Measurements from ENCODE around the gene GMEB2. TPM values are rescaled to one million over a fixed set of nuclear protein-coding genes. Genes with fewer than 3 reads are reported as not detected.
A peak's percentile ranks its signal among the peaks of the same experiment; 100 is the strongest.

Gene GMEB2
- total RNA-seq, 1 experiment from 2014 or later, result 8.4 TPM

GRCh38 chr20:63579017-63579694 is 47.7 kb downstream of the GMEB2 start:
- DNase-seq, result no peak
- Histone ChIP-seq H3K36me3 (ENCODE audit: insufficient read depth, low read length) (no peaks in the 10 kb centered on the region), H2AFZ (ENCODE audit: low read length) (no peak overlapping the region)

GRCh38 chr20:63578224-63579016 is 48.5 kb downstream of the GMEB2 start:
- Histone ChIP-seq H3K27ac (ENCODE audit: low read length) (no peak overlapping the region), H3K27me3 (ENCODE audit: low read length) (no peaks in the 10 kb centered on the region), H3K4me3 (ENCODE audit: low read length) (no peak overlapping the region), H3K9ac (ENCODE audit: low read length) (no peak overlapping the region), H3K79me2 (ENCODE audit: low read length) (no peaks in the 10 kb centered on the region), H3K4me2 (ENCODE audit: low read depth, low read length, poor library complexity, severe bottlenecking) (no peak overlapping the region), H3K9me3 (ENCODE audit: low read length) (no peaks in the 10 kb centered on the region), H3K4me1 (ENCODE audit: low read length) (peaks cover 7% of the 10 kb centered on the region), H3K36me3 (ENCODE audit: insufficient read depth, low read length) (no peaks in the 10 kb centered on the region), H4K20me1 (ENCODE audit: insufficient read depth, low read depth, low read length) (peaks cover 11% of the 10 kb centered on the region; the same call in 1 of the 2 replicates), H3K9me2 (replicated peaks; ENCODE audit: insufficient read depth, low read length) (no peaks in the 10 kb centered on the region), H2AFZ (ENCODE audit: low read length) (no peak overlapping the region)
- DNase-seq, result no peak

More at GRCh38 chr20:63579017-63579694, 47.7 kb downstream of the GMEB2 start:
- H3K9me3 ChIP-seq (ENCODE audit: low read length), result no peaks in the 10 kb centered on the region
- peaks cover 9% of the 10 kb centered on the region; the same call in 1 of the 2 replicates for H4K20me1 ChIP-seq (ENCODE audit: insufficient read depth, low read depth, low read length)
- H3K4me2 ChIP-seq (ENCODE audit: low read depth, low read length, poor library complexity, severe bottlenecking), result no peak overlapping the region
- H3K4me1 ChIP-seq (ENCODE audit: low read length), result peaks cover 5% of the 10 kb centered on the region
- no peaks in the 10 kb centered on the region for H3K9me2 ChIP-seq (replicated peaks; ENCODE audit: insufficient read depth, low read length)
- no peak overlapping the region for H3K27ac ChIP-seq (ENCODE audit: low read length)
- H3K79me2 ChIP-seq (ENCODE audit: low read length), result no peaks in the 10 kb centered on the region
- no peak overlapping the region for H3K9ac ChIP-seq (ENCODE audit: low read length)
- H3K4me3 ChIP-seq (ENCODE audit: low read length), result no peak overlapping the region
- no peaks in the 10 kb centered on the region for H3K27me3 ChIP-seq (ENCODE audit: low read length)

- H3K4me1 ChIP-seq (ENCODE audit: low read length), result peaks cover 12% of the 10 kb centered on the region
- H3K9me3 ChIP-seq (ENCODE audit: low read length), result no peaks in the 10 kb centered on the region
- H3K27ac ChIP-seq (ENCODE audit: low read length), result no peak overlapping the region
- no peak overlapping the region for H2AFZ ChIP-seq (ENCODE audit: low read length)
- no peak overlapping the region for H3K9ac ChIP-seq (ENCODE audit: low read length)
- H3K4me2 ChIP-seq (ENCODE audit: low read depth, low read length, poor library complexity, severe bottlenecking), result no peak overlapping the region
- no peaks in the 10 kb centered on the region for H3K36me3 ChIP-seq (ENCODE audit: insufficient read depth, low read length)
- no peak for DNase-seq
- H3K4me3 ChIP-seq (ENCODE audit: low read length), result no peak overlapping the region
- H4K20me1 ChIP-seq (ENCODE audit: insufficient read depth, low read depth, low read length), result peaks cover 17% of the 10 kb centered on the region; the same call in 1 of the 2 replicates
- no peaks in the 10 kb centered on the region for H3K27me3 ChIP-seq (ENCODE audit: low read length)
- H3K9me2 ChIP-seq (replicated peaks; ENCODE audit: insufficient read depth, low read length), result no peaks in the 10 kb centered on the region
- H3K79me2 ChIP-seq (ENCODE audit: low read length), result no peaks in the 10 kb centered on the region
These were observed 49.5 kb downstream of the GMEB2 start for GRCh38 chr20:63577317-63577894.

- H3K79me2 ChIP-seq (ENCODE audit: low read length), result no peaks in the 10 kb centered on the region
- no peak overlapping the region for H3K27ac ChIP-seq (ENCODE audit: low read length)
- H3K27me3 ChIP-seq (ENCODE audit: low read length), result no peaks in the 10 kb centered on the region
- H3K36me3 ChIP-seq (ENCODE audit: insufficient read depth, low read length), result no peaks in the 10 kb centered on the region
- H3K4me1 ChIP-seq (ENCODE audit: low read length), result peaks cover 12% of the 10 kb centered on the region
- no peaks in the 10 kb centered on the region for H3K9me3 ChIP-seq (ENCODE audit: low read length)
- DNase-seq, result no peak
- peaks cover 15% of the 10 kb centered on the region; the same call in 1 of the 2 replicates for H4K20me1 ChIP-seq (ENCODE audit: insufficient read depth, low read depth, low read length)
- no peak overlapping the region for H3K9ac ChIP-seq (ENCODE audit: low read length)
- no peaks in the 10 kb centered on the region for H3K9me2 ChIP-seq (replicated peaks; ENCODE audit: insufficient read depth, low read length)
- no peak overlapping the region for H3K4me2 ChIP-seq (ENCODE audit: low read depth, low read length, poor library complexity, severe bottlenecking)
- H3K4me3 ChIP-seq (ENCODE audit: low read length), result no peak overlapping the region
- no peak overlapping the region for H2AFZ ChIP-seq (ENCODE audit: low read length)
These were observed 50.6 kb downstream of the GMEB2 start for GRCh38 chr20:63576311-63576710.

GRCh38 chr20:63574829-63575743 is 51.8 kb downstream of the GMEB2 start:
- H3K79me2 ChIP-seq (ENCODE audit: low read length), result no peaks in the 10 kb centered on the region
- H3K4me3 ChIP-seq (ENCODE audit: low read length), result no peak overlapping the region
- H3K27me3 ChIP-seq (ENCODE audit: low read length), result no peaks in the 10 kb centered on the region
- H3K27ac ChIP-seq (ENCODE audit: low read length), result no peak overlapping the region
- no peaks in the 10 kb centered on the region for H3K9me2 ChIP-seq (replicated peaks; ENCODE audit: insufficient read depth, low read length)
- no peaks in the 10 kb centered on the region for H3K9me3 ChIP-seq (ENCODE audit: low read length)
- no peak for DNase-seq
- H3K4me1 ChIP-seq (ENCODE audit: low read length), result peaks cover 12% of the 10 kb centered on the region
- H2AFZ ChIP-seq (ENCODE audit: low read length), result no peak overlapping the region
- H4K20me1 ChIP-seq (ENCODE audit: insufficient read depth, low read depth, low read length), result 0 out of 2 replicates have a peak, but pooled peaks cover 8% of the 10 kb centered on the region
- no peak overlapping the region for H3K9ac ChIP-seq (ENCODE audit: low read length)
- no peaks in the 10 kb centered on the region for H3K36me3 ChIP-seq (ENCODE audit: insufficient read depth, low read length)
- H3K4me2 ChIP-seq (ENCODE audit: low read depth, low read length, poor library complexity, severe bottlenecking), result no peak overlapping the region

- DNase-seq, result peak; percentile 85
- H3K4me3 ChIP-seq (ENCODE audit: low read length), result peak within 1 kb of the TSS; percentile 90
- H2AFZ ChIP-seq (ENCODE audit: low read length), result peak within 1 kb of the TSS; percentile 78; the same call in 1 of the 2 replicates
- no peaks in the 10 kb centered on the region for H3K27me3 ChIP-seq (ENCODE audit: low read length)
- H3K9ac ChIP-seq (ENCODE audit: low read length), result peak within 1 kb of the TSS; percentile 80
- peak within 1 kb of the TSS; percentile 97 for H3K4me2 ChIP-seq (ENCODE audit: low read depth, low read length, poor library complexity, severe bottlenecking)
- H3K79me2 ChIP-seq (ENCODE audit: low read length), result no peaks in the 10 kb centered on the region
- H3K4me1 ChIP-seq (ENCODE audit: low read length), result peaks cover 12% of the 10 kb centered on the region
- no peaks in the 10 kb centered on the region for H3K9me2 ChIP-seq (replicated peaks; ENCODE audit: insufficient read depth, low read length)
- H3K27ac ChIP-seq (ENCODE audit: low read length), result no peak within 1 kb of the TSS
- 0 out of 2 replicates have a peak, but pooled peaks cover 10% of the 10 kb centered on the region for H4K20me1 ChIP-seq (ENCODE audit: insufficient read depth, low read depth, low read length)
- no peaks in the 10 kb centered on the region for H3K9me3 ChIP-seq (ENCODE audit: low read length)
- H3K36me3 ChIP-seq (ENCODE audit: insufficient read depth, low read length), result no peaks in the 10 kb centered on the region
These were observed 52.6 kb downstream of the GMEB2 start, which contains the start of gene HELZ2 for GRCh38 chr20:63574156-63574828. HELZ2 (minus strand) TSS chr20:63574239; CDS start chr20:63572385, 1,854 bp downstream.

GRCh38 chr20:63573647-63574131 is 53.2 kb downstream of the GMEB2 start:
- no peaks in the 10 kb centered on the region for H3K9me2 ChIP-seq (replicated peaks; ENCODE audit: insufficient read depth, low read length)
- H3K9me3 ChIP-seq (ENCODE audit: low read length), result no peaks in the 10 kb centered on the region
- peak; percentile 60 for DNase-seq
- H3K79me2 ChIP-seq (ENCODE audit: low read length), result no peaks in the 10 kb centered on the region
- no peaks in the 10 kb centered on the region for H3K36me3 ChIP-seq (ENCODE audit: insufficient read depth, low read length)
- no peaks in the 10 kb centered on the region for H3K27me3 ChIP-seq (ENCODE audit: low read length)
- H3K4me2 ChIP-seq (ENCODE audit: low read depth, low read length, poor library complexity, severe bottlenecking), result peak overlapping the region; percentile 97
- peaks cover 12% of the 10 kb centered on the region for H3K4me1 ChIP-seq (ENCODE audit: low read length)
- H3K27ac ChIP-seq (ENCODE audit: low read length), result no peak overlapping the region
- 0 out of 2 replicates have a peak, but pooled peaks cover 11% of the 10 kb centered on the region for H4K20me1 ChIP-seq (ENCODE audit: insufficient read depth, low read depth, low read length)
- H3K4me3 ChIP-seq (ENCODE audit: low read length), result peak overlapping the region; percentile 90
- no peak overlapping the region for H2AFZ ChIP-seq (ENCODE audit: low read length)
- H3K9ac ChIP-seq (ENCODE audit: low read length), result peak overlapping the region; percentile 80
